Measurements from ENCODE around the gene ROR1.

DNA sequence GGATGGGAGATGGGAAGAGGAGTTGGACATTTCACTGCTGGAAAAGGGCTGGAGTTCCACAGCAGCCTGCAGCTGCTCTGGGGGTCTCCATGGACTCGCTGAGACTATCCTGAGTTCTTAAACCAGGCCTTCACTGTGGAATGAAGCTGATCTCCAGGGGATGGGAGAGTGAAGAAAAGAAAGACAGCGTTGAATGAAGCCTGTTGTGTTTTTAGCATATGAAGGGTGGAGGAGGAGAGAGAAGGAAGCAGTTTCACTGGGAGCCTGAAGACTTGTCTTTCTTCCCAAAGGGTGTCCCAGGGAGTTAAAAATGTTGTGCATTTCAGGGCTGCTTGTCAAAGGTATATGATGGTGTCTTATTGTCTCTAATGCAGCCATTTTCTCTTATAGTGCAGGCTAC lies 9.2 kb downstream of the ROR1 start:
- TF ChIP-seq ZNF70 (CRISPR knock-in tag; IDR thresholded peaks at IDR 0.05) (no peak), ZFP30 (CRISPR knock-in tag; IDR thresholded peaks at IDR 0.05) (no peak), CSDC2 (CRISPR knock-in tag; IDR thresholded peaks at IDR 0.05) (no peak), TOX (CRISPR knock-in tag; IDR thresholded peaks at IDR 0.05; ENCODE audit: borderline replicate concordance) (no peak), PPARA (CRISPR knock-in tag; IDR thresholded peaks at IDR 0.05; ENCODE audit: borderline replicate concordance) (no peak), SNAI2 (CRISPR knock-in tag; IDR thresholded peaks at IDR 0.05) (no peak), ARNTL (CRISPR knock-in tag; IDR thresholded peaks at IDR 0.05; ENCODE audit: borderline replicate concordance, low read depth) (no peak), ZNF565 (CRISPR knock-in tag; conservative IDR thresholded peaks at IDR 0.05; ENCODE audit: low read depth) (no peak)
- TF ChIP-seq, protein P1, sequence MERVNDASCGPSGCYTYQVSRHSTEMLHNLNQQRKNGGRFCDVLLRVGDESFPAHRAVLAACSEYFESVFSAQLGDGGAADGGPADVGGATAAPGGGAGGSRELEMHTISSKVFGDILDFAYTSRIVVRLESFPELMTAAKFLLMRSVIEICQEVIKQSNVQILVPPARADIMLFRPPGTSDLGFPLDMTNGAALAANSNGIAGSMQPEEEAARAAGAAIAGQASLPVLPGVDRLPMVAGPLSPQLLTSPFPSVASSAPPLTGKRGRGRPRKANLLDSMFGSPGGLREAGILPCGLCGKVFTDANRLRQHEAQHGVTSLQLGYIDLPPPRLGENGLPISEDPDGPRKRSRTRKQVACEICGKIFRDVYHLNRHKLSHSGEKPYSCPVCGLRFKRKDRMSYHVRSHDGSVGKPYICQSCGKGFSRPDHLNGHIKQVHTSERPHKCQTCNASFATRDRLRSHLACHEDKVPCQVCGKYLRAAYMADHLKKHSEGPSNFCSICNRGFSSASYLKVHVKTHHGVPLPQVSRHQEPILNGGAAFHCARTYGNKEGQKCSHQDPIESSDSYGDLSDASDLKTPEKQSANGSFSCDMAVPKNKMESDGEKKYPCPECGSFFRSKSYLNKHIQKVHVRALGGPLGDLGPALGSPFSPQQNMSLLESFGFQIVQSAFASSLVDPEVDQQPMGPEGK (CRISPR knock-in tag; IDR thresholded peaks at IDR 0.05; ENCODE audit: borderline replicate concordance): no peak
- TF ChIP-seq, protein P2, sequence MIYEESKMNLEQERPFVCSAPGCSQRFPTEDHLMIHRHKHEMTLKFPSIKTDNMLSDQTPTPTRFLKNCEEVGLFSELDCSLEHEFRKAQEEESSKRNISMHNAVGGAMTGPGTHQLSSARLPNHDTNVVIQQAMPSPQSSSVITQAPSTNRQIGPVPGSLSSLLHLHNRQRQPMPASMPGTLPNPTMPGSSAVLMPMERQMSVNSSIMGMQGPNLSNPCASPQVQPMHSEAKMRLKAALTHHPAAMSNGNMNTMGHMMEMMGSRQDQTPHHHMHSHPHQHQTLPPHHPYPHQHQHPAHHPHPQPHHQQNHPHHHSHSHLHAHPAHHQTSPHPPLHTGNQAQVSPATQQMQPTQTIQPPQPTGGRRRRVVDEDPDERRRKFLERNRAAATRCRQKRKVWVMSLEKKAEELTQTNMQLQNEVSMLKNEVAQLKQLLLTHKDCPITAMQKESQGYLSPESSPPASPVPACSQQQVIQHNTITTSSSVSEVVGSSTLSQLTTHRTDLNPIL (CRISPR knock-in tag; IDR thresholded peaks at IDR 0.05; ENCODE audit: low read depth): no peak

All from SK-N-SH treated with all-trans-retinoic acid at 6 μM for 48 hours (cell line).